ENCODE data around the gene TBC1D8. TPM values are rescaled to one million over a fixed set of nuclear protein-coding genes. Genes with fewer than 3 reads are reported as not detected.

TBC1D8 gene
- total RNA-seq, 4 donors from 2014 or later, result 19.5 to 46.9 (median 24.8) TPM

GRCh38 chr2:101130081-101130480 lies 21.1 kb downstream of the TBC1D8 start:
- intact Hi-C loops (cut with DNase I), result no loop called here
- no peak overlapping the region for H3K4me3 ChIP-seq
- no peaks in the 10 kb centered on the region for H3K27me3 ChIP-seq
- TF ChIP-seq POLR2A (IDR thresholded peaks at IDR 0.05), result no peak
- TF ChIP-seq, protein P1, sequence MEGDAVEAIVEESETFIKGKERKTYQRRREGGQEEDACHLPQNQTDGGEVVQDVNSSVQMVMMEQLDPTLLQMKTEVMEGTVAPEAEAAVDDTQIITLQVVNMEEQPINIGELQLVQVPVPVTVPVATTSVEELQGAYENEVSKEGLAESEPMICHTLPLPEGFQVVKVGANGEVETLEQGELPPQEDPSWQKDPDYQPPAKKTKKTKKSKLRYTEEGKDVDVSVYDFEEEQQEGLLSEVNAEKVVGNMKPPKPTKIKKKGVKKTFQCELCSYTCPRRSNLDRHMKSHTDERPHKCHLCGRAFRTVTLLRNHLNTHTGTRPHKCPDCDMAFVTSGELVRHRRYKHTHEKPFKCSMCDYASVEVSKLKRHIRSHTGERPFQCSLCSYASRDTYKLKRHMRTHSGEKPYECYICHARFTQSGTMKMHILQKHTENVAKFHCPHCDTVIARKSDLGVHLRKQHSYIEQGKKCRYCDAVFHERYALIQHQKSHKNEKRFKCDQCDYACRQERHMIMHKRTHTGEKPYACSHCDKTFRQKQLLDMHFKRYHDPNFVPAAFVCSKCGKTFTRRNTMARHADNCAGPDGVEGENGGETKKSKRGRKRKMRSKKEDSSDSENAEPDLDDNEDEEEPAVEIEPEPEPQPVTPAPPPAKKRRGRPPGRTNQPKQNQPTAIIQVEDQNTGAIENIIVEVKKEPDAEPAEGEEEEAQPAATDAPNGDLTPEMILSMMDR (IDR thresholded peaks at IDR 0.05), result no peak
- peaks cover 0 to 33% (median 14%) of the 10 kb centered on the region in 3 donors for H3K4me1 ChIP-seq
- no peak for DNase-seq
- no peak overlapping the region for H3K27ac ChIP-seq
- no peaks in the 10 kb centered on the region for H3K9me3 ChIP-seq
- H3K36me3 ChIP-seq, result no peaks in the 10 kb centered on the region
- WGBS, 2 donors, result 90 to 100% methylated on average over 3 to 5 of the region's 13 CpGs

- intact Hi-C loops (cut with DNase I), result no loop called here
- TF ChIP-seq POLR2A (IDR thresholded peaks at IDR 0.05), result no peak
- TF ChIP-seq, protein P1 (IDR thresholded peaks at IDR 0.05), result no peak
- Histone ChIP-seq H3K4me3 (no peak overlapping the region), H3K36me3 (no peaks in the 10 kb centered on the region), H3K4me1 (peaks cover 14 to 59% (median 35%) of the 10 kb centered on the region in 3 donors), H3K9me3 (no peaks in the 10 kb centered on the region), H3K27ac (peak overlapping the region in 3 of 4 donors; percentile 21 to 35 (median 34)), H3K27me3 (no peaks in the 10 kb centered on the region)
- DNase-seq, result no peak
- WGBS, 2 donors, result 56 to 67% methylated on average over 4 to 5 of the region's 5 CpGs
These were observed 23.7 kb downstream of the TBC1D8 start for GRCh38 chr2:101127319-101128056.

- Histone ChIP-seq H3K36me3 (no peaks in the 10 kb centered on the region), H3K4me1 (peaks cover 20 to 70% (median 41%) of the 10 kb centered on the region in 3 donors), H3K4me3 (no peak overlapping the region), H3K27ac (peak overlapping the region; percentile 66 to 86 (median 82)), H3K9me3 (no peaks in the 10 kb centered on the region), H3K27me3 (no peaks in the 10 kb centered on the region)
- no peak for TF ChIP-seq POLR2A (IDR thresholded peaks at IDR 0.05)
- TF ChIP-seq, protein P1 (IDR thresholded peaks at IDR 0.05), result no peak
- WGBS, 2 donors, result 85 to 87% methylated on average over 3 of the region's 3 CpGs
- intact Hi-C loops (cut with DNase I), result no loop called here
- DNase-seq, result no peak
These were observed 25.4 kb downstream of the TBC1D8 start for GRCh38 chr2:101125808-101126207.

DNA sequence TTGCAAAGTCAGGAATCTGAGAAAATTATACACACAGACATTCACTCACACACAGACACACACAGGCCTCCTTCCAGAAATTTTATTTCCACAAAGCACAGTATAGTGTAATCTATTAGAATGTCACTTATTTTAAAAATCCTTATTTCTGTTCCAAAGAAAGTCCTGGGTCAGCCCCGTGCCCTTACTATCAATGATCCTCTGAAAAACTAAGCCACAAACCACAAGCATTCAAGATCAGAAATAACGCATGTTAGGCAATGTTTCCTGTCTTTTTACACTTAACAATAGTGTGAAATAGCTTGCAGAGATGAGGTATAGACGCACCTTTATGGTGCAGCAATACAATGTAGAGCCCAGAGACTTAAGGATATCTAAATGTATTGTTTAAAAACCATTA lies 25.8 kb downstream of the TBC1D8 start:
- Histone ChIP-seq H3K27me3 (no peaks in the 10 kb centered on the region), H3K36me3 (no peaks in the 10 kb centered on the region), H3K27ac (peak overlapping the region; percentile 66 to 86 (median 82)), H3K9me3 (no peaks in the 10 kb centered on the region), H3K4me1 (peaks cover 24 to 75% (median 45%) of the 10 kb centered on the region in 3 donors), H3K4me3 (no peak overlapping the region)
- intact Hi-C loops (cut with DNase I), result no loop called here
- 8 to 21% methylated on average over 3 of the region's 3 CpGs for WGBS, 2 donors
- no peak for TF ChIP-seq POLR2A (IDR thresholded peaks at IDR 0.05)
- TF ChIP-seq, protein P1 (IDR thresholded peaks at IDR 0.05), result no peak
- no peak for DNase-seq

GRCh38 chr2:101124643-101125366 lies 26.4 kb downstream of the TBC1D8 start:
- H3K9me3 ChIP-seq, result no peaks in the 10 kb centered on the region
- intact Hi-C loops (cut with DNase I), result no loop called here
- DNase-seq, result no peak
- no peak for TF ChIP-seq POLR2A (IDR thresholded peaks at IDR 0.05)
- TF ChIP-seq, protein P1 (IDR thresholded peaks at IDR 0.05), result no peak
- peak overlapping the region; percentile 66 to 86 (median 82) for H3K27ac ChIP-seq
- peak overlapping the region in 1 of 4 donors; percentile 25 for H3K4me3 ChIP-seq
- no peaks in the 10 kb centered on the region for H3K27me3 ChIP-seq
- 13 to 14% methylated on average over 7 of the region's 7 CpGs for WGBS, 2 donors
- H3K36me3 ChIP-seq, result no peaks in the 10 kb centered on the region
- H3K4me1 ChIP-seq, result peaks cover 30 to 80% (median 51%) of the 10 kb centered on the region in 3 donors

Data from esophagus squamous epithelium (tissue), 5 donors.